Astrocyte of the spinal cord (primary cell): Measurements from ENCODE around the gene SERGEF.
A peak's percentile ranks its signal among the peaks of the same experiment; 100 is the strongest.

Experiments
- DNase-seq: peaks from one replicate; pipeline ENCODE4 v3.0.0; 2011; ENCODE audit warnings: low read depth, low spot score
- H3K4me3 ChIP-seq: 2 replicates; pipeline ENCODE4 v1.5.1; 2011; ENCODE audit warnings: low read depth, mild to moderate bottlenecking, low read length, moderate library complexity
- CTCF ChIP-seq: IDR thresholded peaks from 2 replicates; pipeline ENCODE4 v1.5.1; 2012; ENCODE audit warnings: low read depth, mild to moderate bottlenecking, low read length, inconsistent platforms
- in situ Hi-C: cut with HindIII; loops from 2 replicates; pipeline ENCODE4 v1.10.0; 2017; ENCODE audit warnings: low sequenced_read_pairs

The SERGEF gene

DNA sequence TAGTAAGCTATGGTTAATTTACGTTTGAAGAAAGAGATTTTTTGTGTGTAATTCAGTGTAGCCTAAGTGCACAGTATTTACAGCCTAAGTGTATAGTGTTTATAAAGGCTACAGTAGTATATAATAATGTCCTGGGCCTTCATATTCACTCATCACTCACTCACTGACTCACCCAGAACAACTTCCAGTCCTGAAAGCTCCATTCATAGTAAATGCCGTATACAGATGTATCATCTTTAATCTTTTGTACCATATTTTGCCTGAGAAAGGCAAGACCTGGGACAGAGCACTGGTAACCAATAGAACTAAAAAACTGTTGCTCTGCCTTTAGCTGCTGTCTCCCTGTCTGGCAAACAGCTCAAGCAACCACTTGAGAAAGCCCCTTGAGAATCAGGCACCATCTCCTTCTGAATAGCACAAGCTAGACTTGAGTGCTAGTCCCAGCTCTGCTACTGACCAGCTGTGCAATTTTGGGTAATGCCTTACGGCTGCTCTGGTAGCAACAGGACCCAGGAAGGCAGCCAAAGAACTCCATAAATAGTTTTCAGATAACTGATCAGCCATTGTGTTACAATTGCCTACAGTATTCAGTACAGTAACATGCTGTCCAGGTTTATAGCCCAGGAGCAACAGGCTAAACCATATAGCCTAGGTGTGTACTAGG, 146.9 kb downstream of the SERGEF start:
- no peak for TF ChIP-seq CTCF
- in situ Hi-C loops, result no loop called here
- no peak for DNase-seq
- H3K4me3 ChIP-seq, result no peak overlapping the region

DNA sequence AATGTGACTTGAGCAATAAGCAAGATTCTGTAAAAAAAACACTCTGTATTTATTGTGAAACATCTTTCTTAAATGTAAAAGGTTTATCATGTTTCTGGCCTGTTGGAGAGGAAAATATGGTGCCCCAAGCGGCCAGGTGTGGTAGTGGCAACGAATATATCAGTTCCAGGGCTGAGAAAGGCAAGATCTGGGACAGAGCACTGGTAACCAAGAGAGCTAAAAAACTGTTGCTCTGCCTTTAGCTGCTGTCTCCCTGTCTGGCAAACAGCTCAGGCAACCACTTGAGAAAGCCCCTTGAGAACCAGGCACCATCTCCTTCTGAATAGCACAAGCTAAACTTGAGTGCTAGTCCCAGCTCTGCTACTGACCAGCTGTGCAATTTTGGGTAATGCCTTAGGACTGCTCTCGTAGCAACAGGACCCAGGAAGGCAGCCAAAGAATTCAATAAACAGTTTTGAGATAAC, 148.3 kb downstream of the SERGEF start:
- no peak overlapping the region for H3K4me3 ChIP-seq
- DNase-seq, result no peak
- TF ChIP-seq CTCF, result peak; percentile 63
- in situ Hi-C loops, result no loop called here

DNA sequence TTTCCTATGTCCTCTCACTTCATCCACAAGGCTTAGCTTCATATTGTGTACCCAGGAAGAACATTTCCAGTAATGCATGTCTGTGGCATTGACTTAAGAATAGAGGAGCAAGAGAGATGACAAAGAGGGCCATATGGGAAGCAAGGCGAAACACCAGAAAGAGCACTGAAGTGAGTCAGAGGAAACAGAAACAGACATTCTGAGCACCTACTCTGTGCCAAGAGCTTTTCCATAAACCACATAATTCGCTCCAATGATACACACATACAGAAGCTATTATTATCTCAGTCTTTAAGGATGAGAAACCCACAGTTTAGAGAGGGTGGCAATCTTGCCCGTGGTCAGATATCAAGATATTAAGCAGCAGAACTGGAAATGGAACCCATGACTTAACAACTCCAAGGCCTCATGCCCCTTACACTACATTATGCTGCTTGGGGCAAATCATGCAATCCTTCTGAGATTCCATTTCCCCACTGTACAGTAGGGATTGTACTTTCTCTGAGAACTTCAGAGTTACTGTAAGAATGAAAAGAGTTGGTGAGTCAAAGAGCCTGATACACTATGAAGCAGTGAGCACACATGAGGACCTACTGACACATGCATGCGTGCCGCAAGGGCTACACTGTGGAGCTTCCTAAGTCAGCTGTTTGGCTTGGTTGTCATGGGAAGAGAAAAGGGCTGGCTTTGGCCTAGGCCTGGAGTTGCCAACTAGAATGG, 151.7 kb downstream of the SERGEF start:
- in situ Hi-C loops, result no loop called here
- TF ChIP-seq CTCF, result no peak
- DNase-seq, result peak; percentile 19
- H3K4me3 ChIP-seq, result no peak overlapping the region

DNA sequence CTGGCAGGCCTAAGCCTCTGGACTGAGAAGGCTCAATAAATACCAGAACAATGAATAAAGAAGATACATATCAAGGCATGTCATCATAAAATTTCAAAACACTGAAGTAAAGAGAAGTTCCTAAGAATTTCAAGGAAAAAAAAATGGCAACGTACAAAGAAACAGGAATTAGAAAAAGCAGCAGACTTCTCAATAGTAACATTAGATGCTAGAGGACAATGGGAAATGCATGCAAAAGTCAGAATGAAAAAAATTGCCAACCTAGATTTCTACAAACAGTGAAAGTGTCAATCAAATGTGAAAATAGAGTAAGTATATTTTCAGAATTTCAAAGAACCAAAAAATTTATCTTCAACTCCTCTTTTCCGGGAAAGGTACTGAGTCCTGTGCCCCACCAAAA, 153.3 kb downstream of the SERGEF start:
- no peak for DNase-seq
- no peak for TF ChIP-seq CTCF
- H3K4me3 ChIP-seq, result no peak overlapping the region
- in situ Hi-C loops, result no loop called here

DNA sequence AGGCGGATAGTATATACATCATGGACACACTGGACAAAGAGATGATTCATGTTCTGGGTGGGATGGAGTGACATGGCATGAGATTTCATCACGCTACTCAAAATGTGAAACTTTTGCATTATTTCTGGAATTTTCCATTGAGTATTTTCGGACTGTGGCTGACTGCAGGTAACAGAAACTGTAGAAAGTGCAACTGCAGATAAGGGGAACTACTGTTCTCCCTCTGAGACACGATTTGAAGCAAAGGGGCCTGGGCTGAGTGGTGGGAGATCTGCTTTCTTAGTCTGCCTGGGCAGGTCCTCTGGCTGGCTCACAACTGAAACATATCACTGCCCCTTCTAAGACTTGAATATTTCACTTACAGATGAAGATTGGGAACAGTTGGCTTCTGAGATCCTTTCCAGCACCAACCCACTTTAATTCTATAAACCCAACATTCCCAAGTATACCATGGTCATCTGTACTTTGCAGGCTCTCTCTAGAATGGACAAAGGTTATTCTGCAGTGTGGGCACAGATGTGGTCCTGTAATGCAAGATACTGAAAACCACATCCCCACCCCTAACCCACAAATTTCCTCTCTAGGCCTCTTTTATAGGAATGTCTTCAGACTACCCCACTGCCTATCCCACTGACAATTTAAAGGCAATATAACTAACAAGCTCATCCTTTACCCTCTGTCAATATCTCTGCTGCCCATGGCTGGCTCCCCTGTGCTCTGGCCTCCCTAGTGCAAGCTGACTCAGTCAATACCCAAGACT, 157.1 kb downstream of the SERGEF start:
- H3K4me3 ChIP-seq, result no peak overlapping the region
- no peak for TF ChIP-seq CTCF
- no peak for DNase-seq
- in situ Hi-C loops, result no loop called here

DNA sequence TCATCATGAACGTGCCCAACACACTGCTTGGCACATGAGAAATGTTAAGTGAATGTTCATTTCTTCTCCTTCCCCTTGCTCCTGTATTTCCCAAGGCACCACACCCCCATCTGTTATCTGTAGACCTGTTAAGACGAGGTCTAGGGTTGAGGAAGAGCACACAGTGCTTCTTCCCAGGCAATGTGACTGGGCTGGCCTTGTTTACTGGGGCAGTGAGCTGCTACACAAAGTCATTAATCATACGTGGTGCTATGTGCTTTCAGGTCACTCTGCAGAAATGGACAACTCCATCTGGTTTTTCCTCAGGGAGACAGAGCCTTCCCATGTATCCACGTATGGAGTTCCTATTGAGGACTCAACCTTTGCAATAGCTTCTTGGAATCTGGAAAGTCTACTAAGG, 159.6 kb downstream of the SERGEF start:
- TF ChIP-seq CTCF, result no peak
- in situ Hi-C loops, result no loop called here
- DNase-seq, result no peak
- H3K4me3 ChIP-seq, result no peak overlapping the region
